Measurements from ENCODE around the gene FAM3B. TPM values are rescaled to one million over a fixed set of nuclear protein-coding genes. Genes with fewer than 3 reads are reported as not detected.

Gene FAM3B
- total RNA-seq, 1 experiment from 2014 or later = not detected

DNA sequence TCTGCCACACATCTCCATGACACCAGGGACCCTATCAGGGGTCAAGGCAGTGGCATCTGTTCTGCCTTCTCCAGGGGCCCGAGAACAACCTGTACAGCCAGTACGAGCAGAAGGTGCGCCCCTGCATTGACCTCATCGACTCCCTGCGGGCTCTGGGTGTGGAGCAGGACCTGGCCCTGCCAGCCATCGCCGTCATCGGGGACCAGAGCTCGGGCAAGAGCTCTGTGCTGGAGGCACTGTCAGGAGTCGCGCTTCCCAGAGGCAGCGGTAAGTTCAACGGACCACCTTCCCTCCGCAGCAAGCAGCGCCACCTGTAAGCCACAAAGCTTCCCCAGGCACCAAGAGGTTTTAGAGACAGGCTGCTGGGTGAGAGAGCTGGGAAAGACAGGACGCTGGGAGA is 61.1 kb downstream of the FAM3B start:
- Histone ChIP-seq H3K36me3 (no peaks in the 10 kb centered on the region), H3K4me3 (no peak overlapping the region), H3K27ac (no peak overlapping the region), H3K4me1 (no peaks in the 10 kb centered on the region), H3K27me3 (peaks cover 4% of the 10 kb centered on the region; the same call in 1 of the 2 replicates), H3K9me3 (replicated peaks) (no peaks in the 10 kb centered on the region)
- DNase-seq = no peak

- DNase-seq = no peak
- Histone ChIP-seq H3K4me1 (no peaks in the 10 kb centered on the region), H3K36me3 (no peaks in the 10 kb centered on the region), H3K27ac (no peak overlapping the region), H3K9me3 (replicated peaks) (no peaks in the 10 kb centered on the region), H3K4me3 (no peak overlapping the region), H3K27me3 (peaks cover 4% of the 10 kb centered on the region; the same call in 1 of the 2 replicates)
These were observed 62.2 kb downstream of the FAM3B start for GRCh38 chr21:41378849-41379248.

DNA sequence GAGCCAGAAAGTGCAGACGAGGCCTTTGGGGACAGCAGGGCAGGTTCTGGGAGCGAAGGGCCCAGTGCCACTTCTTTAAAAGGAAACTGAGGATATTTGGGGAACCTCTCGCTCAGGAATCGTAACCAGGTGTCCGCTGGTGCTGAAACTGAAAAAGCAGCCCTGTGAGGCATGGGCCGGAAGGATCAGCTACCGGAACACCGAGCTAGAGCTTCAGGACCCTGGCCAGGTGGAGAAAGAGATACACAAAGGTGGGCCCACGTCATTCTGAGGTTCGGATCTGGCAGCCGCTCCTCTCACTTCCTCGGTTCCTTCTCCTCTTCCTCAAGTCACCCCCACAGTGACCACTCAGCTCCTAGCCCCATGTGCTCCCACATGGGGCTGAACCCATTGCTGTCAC is 63.3 kb downstream of the FAM3B start:
- Histone ChIP-seq H3K9me3 (replicated peaks) (no peaks in the 10 kb centered on the region), H3K27ac (no peak overlapping the region), H3K36me3 (no peaks in the 10 kb centered on the region), H3K4me3 (no peak overlapping the region), H3K27me3 (peaks cover 4% of the 10 kb centered on the region; the same call in 1 of the 2 replicates), H3K4me1 (no peaks in the 10 kb centered on the region)
- no peak for DNase-seq

- peaks cover 4% of the 10 kb centered on the region; the same call in 1 of the 2 replicates for H3K27me3 ChIP-seq
- no peaks in the 10 kb centered on the region for H3K36me3 ChIP-seq
- H3K9me3 ChIP-seq (replicated peaks) = no peaks in the 10 kb centered on the region
- no peak overlapping the region for H3K4me3 ChIP-seq
- H3K4me1 ChIP-seq = no peaks in the 10 kb centered on the region
- DNase-seq = no peak
- no peak overlapping the region for H3K27ac ChIP-seq
These were observed 65.1 kb downstream of the FAM3B start for GRCh38 chr21:41381731-41382130.

- DNase-seq = no peak
- Histone ChIP-seq H3K36me3 (no peaks in the 10 kb centered on the region), H3K9me3 (replicated peaks) (no peaks in the 10 kb centered on the region), H3K4me3 (no peak overlapping the region), H3K4me1 (no peaks in the 10 kb centered on the region), H3K27ac (no peak overlapping the region), H3K27me3 (peaks cover 3% of the 10 kb centered on the region)
These were observed 70.6 kb downstream of the FAM3B start for GRCh38 chr21:41387042-41387819.

GRCh38 chr21:41387824-41388223 is 71.2 kb downstream of the FAM3B start:
- H3K4me3 ChIP-seq = no peak overlapping the region
- H3K27me3 ChIP-seq = peaks cover 3% of the 10 kb centered on the region
- no peak for DNase-seq
- no peaks in the 10 kb centered on the region for H3K36me3 ChIP-seq
- no peak overlapping the region for H3K27ac ChIP-seq
- H3K4me1 ChIP-seq = no peaks in the 10 kb centered on the region
- H3K9me3 ChIP-seq (replicated peaks) = no peaks in the 10 kb centered on the region

DNA sequence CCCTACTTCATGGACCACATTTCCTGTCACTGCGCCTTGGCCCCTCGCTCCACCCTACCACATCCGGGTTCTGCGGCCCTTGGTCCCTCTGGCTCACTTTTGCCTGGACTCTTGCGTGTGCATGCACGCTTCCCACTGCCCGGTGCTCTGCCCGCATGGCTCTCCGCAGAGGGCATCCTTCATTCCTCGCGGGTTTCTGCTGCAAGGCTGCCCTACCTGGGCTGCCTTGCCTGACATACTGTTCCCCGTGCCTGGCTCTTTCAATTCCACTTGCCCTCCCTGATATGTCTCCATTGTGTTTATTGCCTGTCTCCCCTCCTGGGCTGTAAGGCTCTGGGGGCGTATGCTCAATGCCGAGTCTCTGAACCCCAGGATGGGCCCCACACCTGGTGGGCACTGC is 71.7 kb downstream of the FAM3B start:
- DNase-seq = no peak
- Histone ChIP-seq H3K27ac (no peak overlapping the region), H3K4me3 (no peak overlapping the region), H3K36me3 (no peaks in the 10 kb centered on the region), H3K27me3 (peaks cover 3% of the 10 kb centered on the region), H3K9me3 (replicated peaks) (no peaks in the 10 kb centered on the region), H3K4me1 (no peaks in the 10 kb centered on the region)

GRCh38 chr21:41390043-41390639 is 73.5 kb downstream of the FAM3B start:
- Histone ChIP-seq H3K4me3 (no peak overlapping the region), H3K4me1 (no peaks in the 10 kb centered on the region), H3K27ac (no peak overlapping the region), H3K9me3 (replicated peaks) (no peaks in the 10 kb centered on the region), H3K36me3 (no peaks in the 10 kb centered on the region), H3K27me3 (peaks cover 3% of the 10 kb centered on the region)
- no peak for DNase-seq

DNA sequence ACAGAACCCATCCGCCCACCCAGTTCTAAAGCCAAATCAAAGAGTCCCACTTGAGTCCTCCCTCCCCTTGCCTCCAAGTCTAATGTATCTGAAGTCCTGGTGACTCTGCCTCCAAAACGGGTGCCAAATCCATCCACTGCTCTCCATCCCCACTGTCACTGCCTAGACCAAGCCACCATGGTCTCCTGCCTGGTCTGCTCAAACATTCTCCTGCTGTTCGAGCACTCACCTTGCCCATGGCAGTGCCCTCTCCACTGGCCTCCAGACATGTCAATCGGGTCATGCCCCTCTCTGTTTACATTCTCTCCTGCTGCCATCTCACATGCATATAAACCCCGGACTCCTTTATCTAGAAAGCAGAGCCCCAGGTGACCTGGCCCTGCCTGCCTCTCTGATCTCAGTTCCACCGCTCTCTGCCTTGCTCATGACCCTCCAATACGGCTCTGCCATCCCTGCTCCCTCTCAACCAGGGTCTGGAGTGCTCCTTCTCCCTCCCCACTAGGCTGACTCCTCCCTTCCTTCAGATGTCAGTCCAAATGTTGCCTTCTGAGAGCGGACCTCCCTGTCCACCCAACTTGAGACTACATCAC is 77.4 kb downstream of the FAM3B start:
- H3K4me1 ChIP-seq = no peaks in the 10 kb centered on the region
- H3K27me3 ChIP-seq = no peaks in the 10 kb centered on the region
- DNase-seq = no peak
- no peak overlapping the region for H3K4me3 ChIP-seq
- no peak overlapping the region for H3K27ac ChIP-seq
- no peaks in the 10 kb centered on the region for H3K9me3 ChIP-seq (replicated peaks)
- no peaks in the 10 kb centered on the region for H3K36me3 ChIP-seq

DNA sequence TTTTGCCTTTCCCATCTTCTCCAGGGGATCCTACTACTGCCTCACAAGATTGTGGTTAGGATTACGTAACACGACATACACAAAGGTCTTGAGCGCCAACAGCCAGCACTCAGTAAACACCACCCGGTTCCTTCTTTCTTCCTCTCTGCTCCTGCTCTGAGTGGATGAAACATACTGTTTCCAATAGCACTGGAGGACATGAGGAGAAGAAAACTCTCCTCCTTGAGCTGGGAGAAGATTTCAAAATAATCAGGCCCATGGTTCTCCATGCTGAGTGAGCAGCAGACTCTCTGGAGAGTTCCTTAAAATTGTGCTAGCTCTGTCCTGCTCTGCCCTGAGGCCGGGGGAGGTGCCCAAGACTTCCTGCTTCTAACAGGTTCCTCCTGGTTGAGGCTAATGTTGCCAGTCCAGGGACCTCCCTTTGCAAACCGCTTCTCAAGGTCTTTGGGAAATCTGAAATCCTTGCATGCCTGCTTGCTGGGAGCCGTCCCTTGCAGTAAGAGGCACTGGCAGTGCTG is 80.0 kb downstream of the FAM3B start:
- no peaks in the 10 kb centered on the region for H3K36me3 ChIP-seq
- no peak for DNase-seq

GRCh38 chr21:41397471-41397891 is 80.9 kb downstream of the FAM3B start:
- no peak for DNase-seq
- no peaks in the 10 kb centered on the region for H3K27me3 ChIP-seq
- H3K9me3 ChIP-seq (replicated peaks) = no peaks in the 10 kb centered on the region
- no peak overlapping the region for H3K27ac ChIP-seq
- no peak overlapping the region for H3K4me3 ChIP-seq
- H3K36me3 ChIP-seq = no peaks in the 10 kb centered on the region
- H3K4me1 ChIP-seq = no peaks in the 10 kb centered on the region

More for the DNA sequence above, 80.0 kb downstream of the FAM3B start:
- no peaks in the 10 kb centered on the region for H3K27me3 ChIP-seq
- no peak overlapping the region for H3K4me3 ChIP-seq
- H3K27ac ChIP-seq = no peak overlapping the region
- no peaks in the 10 kb centered on the region for H3K4me1 ChIP-seq
- H3K9me3 ChIP-seq (replicated peaks) = no peaks in the 10 kb centered on the region

GRCh38 chr21:41398251-41398650 is 81.7 kb downstream of the FAM3B start:
- Histone ChIP-seq H3K27me3 (no peaks in the 10 kb centered on the region), H3K4me1 (no peaks in the 10 kb centered on the region), H3K27ac (no peak overlapping the region), H3K4me3 (no peak overlapping the region), H3K36me3 (no peaks in the 10 kb centered on the region), H3K9me3 (replicated peaks) (no peaks in the 10 kb centered on the region)
- no peak for DNase-seq

- no peak overlapping the region for H3K27ac ChIP-seq
- no peaks in the 10 kb centered on the region for H3K4me1 ChIP-seq
- H3K9me3 ChIP-seq (replicated peaks) = no peaks in the 10 kb centered on the region
- DNase-seq = no peak
- no peak overlapping the region for H3K4me3 ChIP-seq
- no peaks in the 10 kb centered on the region for H3K27me3 ChIP-seq
- H3K36me3 ChIP-seq = no peaks in the 10 kb centered on the region
These were observed 82.2 kb downstream of the FAM3B start for GRCh38 chr21:41398831-41399230.

- Histone ChIP-seq H3K4me1 (no peaks in the 10 kb centered on the region), H3K9me3 (replicated peaks) (no peaks in the 10 kb centered on the region), H3K36me3 (no peaks in the 10 kb centered on the region), H3K27me3 (no peaks in the 10 kb centered on the region), H3K4me3 (no peak overlapping the region), H3K27ac (no peak overlapping the region)
- no peak for DNase-seq
These were observed 82.7 kb downstream of the FAM3B start for GRCh38 chr21:41399246-41399800.

GRCh38 chr21:41402231-41402630 is 85.6 kb downstream of the FAM3B start:
- H3K4me3 ChIP-seq = no peak overlapping the region
- no peak for DNase-seq
- H3K36me3 ChIP-seq = no peaks in the 10 kb centered on the region
- no peaks in the 10 kb centered on the region for H3K9me3 ChIP-seq (replicated peaks)
- no peaks in the 10 kb centered on the region for H3K27me3 ChIP-seq
- H3K27ac ChIP-seq = no peak overlapping the region
- no peaks in the 10 kb centered on the region for H3K4me1 ChIP-seq

All from SJCRH30 (cell line).